SKM-1 (cell line): ENCODE results near the gene SYCE3.

ENCODE experiments used
- DNase-seq: peaks from one replicate; lab custom pipeline; 2025; ENCODE audit not compliant: unreplicated experiment; lab: John Stamatoyannopoulos, UW

The SYCE3 gene

GRCh38 chr22:50532824-50533796, 29.6 kb downstream of the SYCE3 start:
- DNase-seq: no peak

GRCh38 chr22:50531962-50532674, 30.6 kb downstream of the SYCE3 start:
- no peak for DNase-seq

GRCh38 chr22:50531546-50531961, 31.2 kb downstream of the SYCE3 start:
- DNase-seq: no peak

- DNase-seq: no peak
Observed at GRCh38 chr22:50530877-50531545, 31.7 kb downstream of the SYCE3 start.

- no peak for DNase-seq
Observed at GRCh38 chr22:50530580-50530876, 32.2 kb downstream of the SYCE3 start.

- DNase-seq: peak; percentile 58
Observed at GRCh38 chr22:50529897-50530579, 32.7 kb downstream of the SYCE3 start, which contains the start of gene TYMP. Gene TYMP (minus strand): TSS chr22:50530012. CDS start chr22:50529709, 303 bp downstream.

- DNase-seq: no peak
Observed at GRCh38 chr22:50529416-50529896, 33.3 kb downstream of the SYCE3 start.

GRCh38 chr22:50528682-50529415, 33.9 kb downstream of the SYCE3 start:
- no peak for DNase-seq

GRCh38 chr22:50527921-50528681, 34.6 kb downstream of the SYCE3 start:
- DNase-seq: no peak

- DNase-seq: peak; percentile 58
Observed at GRCh38 chr22:50526834-50527801, 35.6 kb downstream of the SYCE3 start.

GRCh38 chr22:50526108-50526833, 36.4 kb downstream of the SYCE3 start:
- DNase-seq: peak; percentile 58

GRCh38 chr22:50525858-50526107, 36.9 kb downstream of the SYCE3 start:
- DNase-seq: no peak

GRCh38 chr22:50525104-50525857, 37.4 kb downstream of the SYCE3 start, which contains the start of gene SCO2:
Gene SCO2 (minus strand): TSS chr22:50525598. CDS start chr22:50524411, 1,187 bp downstream.
- DNase-seq: peak; percentile 92

- no peak for DNase-seq
Observed at GRCh38 chr22:50524676-50525103, 38.0 kb downstream of the SYCE3 start.

GRCh38 chr22:50523806-50524675, 38.7 kb downstream of the SYCE3 start:
- DNase-seq: no peak

GRCh38 chr22:50523458-50523805, 39.3 kb downstream of the SYCE3 start:
- no peak for DNase-seq
